Measurements from ENCODE around the gene STAB1.

DNA sequence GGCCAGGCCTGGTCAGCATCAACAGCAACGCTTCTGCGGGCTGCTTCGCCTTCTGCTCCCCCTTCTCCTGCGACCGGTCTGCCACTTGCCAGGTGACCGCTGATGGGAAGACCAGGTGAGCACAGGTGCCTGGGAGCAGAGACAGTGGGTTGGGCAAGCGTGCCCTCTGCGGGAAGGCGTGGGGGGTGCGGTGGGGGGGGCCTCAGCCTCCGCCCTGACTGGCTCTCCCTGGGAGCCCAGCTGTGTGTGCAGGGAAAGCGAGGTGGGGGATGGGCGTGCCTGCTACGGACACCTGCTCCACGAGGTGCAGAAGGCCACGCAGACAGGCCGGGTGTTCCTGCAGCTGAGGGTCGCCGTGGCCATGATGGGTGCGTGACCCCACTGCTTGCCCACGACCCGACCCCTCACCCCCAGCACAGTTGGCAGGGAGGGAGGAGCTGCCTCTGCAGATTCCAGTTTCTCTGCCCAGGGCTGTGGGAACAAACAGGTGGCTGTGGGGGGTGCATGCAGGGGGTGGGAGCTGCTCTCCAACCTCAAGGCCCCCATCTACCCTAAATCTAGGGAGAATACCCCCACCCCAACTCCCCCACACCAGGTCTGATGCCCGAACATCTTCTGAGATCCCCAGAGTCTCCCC, 8.8 kb downstream of the STAB1 start:
- TF ChIP-seq, protein P1, sequence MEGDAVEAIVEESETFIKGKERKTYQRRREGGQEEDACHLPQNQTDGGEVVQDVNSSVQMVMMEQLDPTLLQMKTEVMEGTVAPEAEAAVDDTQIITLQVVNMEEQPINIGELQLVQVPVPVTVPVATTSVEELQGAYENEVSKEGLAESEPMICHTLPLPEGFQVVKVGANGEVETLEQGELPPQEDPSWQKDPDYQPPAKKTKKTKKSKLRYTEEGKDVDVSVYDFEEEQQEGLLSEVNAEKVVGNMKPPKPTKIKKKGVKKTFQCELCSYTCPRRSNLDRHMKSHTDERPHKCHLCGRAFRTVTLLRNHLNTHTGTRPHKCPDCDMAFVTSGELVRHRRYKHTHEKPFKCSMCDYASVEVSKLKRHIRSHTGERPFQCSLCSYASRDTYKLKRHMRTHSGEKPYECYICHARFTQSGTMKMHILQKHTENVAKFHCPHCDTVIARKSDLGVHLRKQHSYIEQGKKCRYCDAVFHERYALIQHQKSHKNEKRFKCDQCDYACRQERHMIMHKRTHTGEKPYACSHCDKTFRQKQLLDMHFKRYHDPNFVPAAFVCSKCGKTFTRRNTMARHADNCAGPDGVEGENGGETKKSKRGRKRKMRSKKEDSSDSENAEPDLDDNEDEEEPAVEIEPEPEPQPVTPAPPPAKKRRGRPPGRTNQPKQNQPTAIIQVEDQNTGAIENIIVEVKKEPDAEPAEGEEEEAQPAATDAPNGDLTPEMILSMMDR (IDR thresholded peaks at IDR 0.05): no peak
- no peak for TF ChIP-seq POLR2AphosphoS5 (IDR thresholded peaks at IDR 0.05)

Measured in breast epithelium (tissue), 3 donors.